ENCODE data around the gene MYO5A.
"Not testable (repeated sequence)": the region's sequence is repeated elsewhere in the genome, so short reads cannot be mapped to it uniquely, and the experiment has no call there.

MYO5A gene

DNA sequence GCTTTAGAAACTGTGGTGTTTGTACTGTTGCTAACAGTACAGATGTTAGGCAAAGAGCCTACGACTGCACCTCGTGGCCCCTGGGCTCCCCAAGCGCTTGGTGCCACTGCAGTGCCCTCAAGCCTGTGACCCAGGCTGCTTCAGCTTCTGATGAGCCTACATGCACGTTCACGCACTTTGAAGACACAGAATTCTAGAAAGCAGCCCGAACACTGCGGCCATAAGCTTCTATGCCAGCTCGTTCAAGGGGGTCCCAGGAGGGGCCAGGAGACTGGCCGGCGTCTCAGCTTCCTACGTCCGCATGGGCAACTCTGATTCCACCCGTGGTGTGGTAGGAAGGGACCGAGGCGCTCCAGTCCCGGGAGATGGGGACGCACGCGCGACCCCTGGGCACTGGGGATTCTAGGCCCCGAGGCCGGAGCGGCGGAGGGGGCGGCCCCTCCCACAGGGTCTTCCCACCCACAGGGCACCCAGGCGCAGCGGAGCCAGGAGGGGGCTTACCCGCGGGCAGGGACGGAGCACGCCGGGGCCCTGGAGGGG, 233.7 kb downstream of the MYO5A start:
- TF ChIP-seq TAF1 (IDR thresholded peaks at IDR 0.05; ENCODE audit: low read depth, low read length) (no peak), PAX5 (IDR thresholded peaks at IDR 0.05; ENCODE audit: insufficient read depth, low read length, severe bottlenecking) (no peak), POLR2A (IDR thresholded peaks at IDR 0.05; ENCODE audit: low read depth, low read length) (no peak), POU2F2 (IDR thresholded peaks at IDR 0.05; ENCODE audit: low read depth, low read length) (no peak), SPI1 (IDR thresholded peaks at IDR 0.05; ENCODE audit: low read depth, low read length) (no peak), POLR2AphosphoS5 (IDR thresholded peaks at IDR 0.05; ENCODE audit: low read depth, low read length) (no peak)
- no peak for DNase-seq (ENCODE audit: insufficient read length, low spot score)
- no peak for FAIRE-seq

DNA sequence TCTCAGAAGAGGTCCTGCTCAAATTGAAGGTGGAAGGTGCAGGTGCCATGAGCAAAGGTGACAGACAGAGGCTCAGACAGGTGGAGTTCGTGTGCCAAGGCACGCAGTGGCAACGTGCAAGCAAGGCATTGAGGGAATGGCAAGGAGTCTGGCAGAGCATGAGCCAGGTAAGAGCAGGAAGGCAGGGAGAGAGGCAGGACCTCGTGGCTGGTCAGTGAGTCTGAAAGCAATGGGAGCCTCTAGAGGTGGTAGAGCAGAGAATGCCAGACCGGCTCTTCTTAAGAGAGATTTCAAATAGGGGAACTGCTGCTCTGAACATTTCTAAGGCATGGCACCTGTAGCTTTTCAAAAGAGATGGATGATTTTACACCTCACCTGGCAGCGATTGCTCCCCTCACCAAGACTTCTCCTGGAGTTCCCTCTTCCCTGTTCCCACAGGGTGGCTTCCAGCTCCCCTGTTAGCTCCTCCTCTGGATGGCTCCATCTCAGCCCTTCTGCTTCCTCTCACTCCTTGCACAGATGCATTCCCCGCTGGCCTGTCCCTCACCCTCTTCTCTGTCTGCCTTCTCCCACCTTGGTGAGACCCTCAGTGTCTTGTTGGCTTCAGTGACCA, 235.8 kb downstream of the MYO5A start:
- peak; percentile 5 for FAIRE-seq
- no peak for DNase-seq (ENCODE audit: insufficient read length, low spot score)
- TF ChIP-seq POU2F2 (IDR thresholded peaks at IDR 0.05; ENCODE audit: low read depth, low read length) (no peak), SPI1 (IDR thresholded peaks at IDR 0.05; ENCODE audit: low read depth, low read length) (peak; percentile 62)

DNA sequence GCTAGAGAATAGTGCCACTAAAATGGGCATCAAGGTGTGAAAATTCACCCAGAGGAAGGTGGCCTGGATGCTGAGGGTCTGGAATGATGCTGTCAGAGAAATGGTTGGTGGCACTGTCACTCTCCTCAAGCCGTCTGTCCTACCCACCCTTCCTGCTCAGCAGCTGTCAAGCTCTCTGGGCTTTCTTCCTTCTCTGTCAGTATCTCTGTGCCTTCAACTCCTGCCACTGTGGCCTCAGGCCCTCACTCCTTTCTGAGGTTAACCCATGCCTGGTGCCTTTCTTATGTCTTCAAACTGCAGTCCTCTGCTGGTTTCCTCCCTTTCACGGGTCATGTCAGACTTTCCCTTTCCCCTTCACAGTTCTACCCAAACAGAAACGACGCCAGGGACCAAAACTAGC, 237.5 kb downstream of the MYO5A start:
- peak; percentile 25 for DNase-seq (ENCODE audit: insufficient read length, low spot score)
- no peak for FAIRE-seq
- TF ChIP-seq POLR2AphosphoS5 (IDR thresholded peaks at IDR 0.05; ENCODE audit: low read depth, low read length) (no peak), SPI1 (IDR thresholded peaks at IDR 0.05; ENCODE audit: low read depth, low read length) (no peak), PAX5 (IDR thresholded peaks at IDR 0.05; ENCODE audit: insufficient read depth, low read length, severe bottlenecking) (no peak), POU2F2 (IDR thresholded peaks at IDR 0.05; ENCODE audit: low read depth, low read length) (no peak), POLR2A (IDR thresholded peaks at IDR 0.05; ENCODE audit: low read depth, low read length) (no peak), TAF1 (IDR thresholded peaks at IDR 0.05; ENCODE audit: low read depth, low read length) (no peak)

DNA sequence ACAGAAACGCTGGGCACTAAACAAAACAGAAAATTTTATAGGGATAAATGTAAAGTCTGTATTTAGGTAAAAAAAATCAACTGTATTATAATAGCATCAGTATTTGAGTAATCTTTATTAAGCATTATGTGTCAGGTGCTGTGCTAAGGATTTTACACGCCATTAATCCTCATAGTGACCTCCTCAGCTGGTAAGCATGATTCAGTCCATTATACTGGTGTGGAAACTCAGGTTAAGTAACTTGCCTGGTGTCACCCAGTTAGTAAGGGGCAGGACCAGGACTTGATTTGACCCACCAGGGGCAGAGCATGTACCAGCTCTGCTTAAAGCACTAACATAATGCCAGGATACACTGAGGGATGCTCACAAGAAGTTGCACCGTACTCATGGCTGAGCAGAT, 237.9 kb downstream of the MYO5A start:
- TF ChIP-seq TAF1 (IDR thresholded peaks at IDR 0.05; ENCODE audit: low read depth, low read length) (no peak), PAX5 (IDR thresholded peaks at IDR 0.05; ENCODE audit: insufficient read depth, low read length, severe bottlenecking) (no peak), POLR2AphosphoS5 (IDR thresholded peaks at IDR 0.05; ENCODE audit: low read depth, low read length) (no peak), POU2F2 (IDR thresholded peaks at IDR 0.05; ENCODE audit: low read depth, low read length) (no peak), SPI1 (IDR thresholded peaks at IDR 0.05; ENCODE audit: low read depth, low read length) (no peak), POLR2A (IDR thresholded peaks at IDR 0.05; ENCODE audit: low read depth, low read length) (no peak)
- FAIRE-seq (peak; percentile 62), DNase-seq (ENCODE audit: insufficient read length, low spot score) (no peak)

DNA sequence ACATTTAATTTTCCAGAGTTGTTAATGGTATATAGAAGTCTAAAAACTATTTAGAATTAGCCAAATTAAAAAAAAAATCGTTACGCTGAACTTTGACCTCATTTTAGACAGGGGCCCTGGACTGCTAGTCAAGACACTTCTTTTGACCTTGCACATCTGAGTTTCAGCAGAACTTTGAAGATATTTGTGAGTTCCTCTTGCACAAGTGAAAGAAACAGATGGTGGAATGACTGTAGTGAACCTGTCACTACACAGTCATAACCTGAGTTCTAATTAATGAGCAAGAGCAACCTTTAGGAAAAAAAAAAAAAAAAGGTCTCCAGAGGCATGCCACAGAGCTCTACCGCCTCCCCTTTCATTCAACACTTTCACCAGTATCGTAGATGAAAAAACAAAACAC, 238.4 kb downstream of the MYO5A start:
- DNase-seq (ENCODE audit: insufficient read length, low spot score): peak; percentile 30
- FAIRE-seq: no peak
- TF ChIP-seq POLR2AphosphoS5 (IDR thresholded peaks at IDR 0.05; ENCODE audit: low read depth, low read length) (no peak), SPI1 (IDR thresholded peaks at IDR 0.05; ENCODE audit: low read depth, low read length) (peak; percentile 39; the same call in 1 of the 2 replicates)

DNA sequence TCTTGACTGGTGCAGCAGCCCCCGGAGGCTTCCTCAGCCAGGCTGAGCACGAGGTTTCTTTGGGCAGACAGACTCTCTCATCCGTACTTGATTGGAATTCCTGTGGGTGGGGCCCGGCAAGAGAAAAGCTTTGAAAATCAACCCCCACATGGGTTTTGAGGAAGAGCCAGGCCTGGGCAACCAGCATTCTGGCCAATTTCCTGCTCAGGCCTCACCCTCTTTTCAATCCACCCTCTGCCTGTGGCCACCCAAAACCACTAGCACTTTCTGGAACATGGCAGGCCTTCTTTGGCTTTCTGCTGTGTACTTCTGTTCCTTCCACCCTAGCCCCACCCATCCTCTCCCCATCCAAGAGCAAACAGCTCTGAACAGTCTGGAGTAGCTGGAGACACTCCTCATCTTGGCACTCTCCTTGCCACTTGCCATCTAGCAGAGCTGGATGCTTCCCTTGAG, 239.0 kb downstream of the MYO5A start:
- no peak for DNase-seq (ENCODE audit: insufficient read length, low spot score)
- FAIRE-seq: no peak
- TF ChIP-seq POLR2A (IDR thresholded peaks at IDR 0.05; ENCODE audit: low read depth, low read length) (no peak), SPI1 (IDR thresholded peaks at IDR 0.05; ENCODE audit: low read depth, low read length) (no peak), POLR2AphosphoS5 (IDR thresholded peaks at IDR 0.05; ENCODE audit: low read depth, low read length) (no peak), POU2F2 (IDR thresholded peaks at IDR 0.05; ENCODE audit: low read depth, low read length) (no peak), TAF1 (IDR thresholded peaks at IDR 0.05; ENCODE audit: low read depth, low read length) (no peak), PAX5 (IDR thresholded peaks at IDR 0.05; ENCODE audit: insufficient read depth, low read length, severe bottlenecking) (no peak)

DNA sequence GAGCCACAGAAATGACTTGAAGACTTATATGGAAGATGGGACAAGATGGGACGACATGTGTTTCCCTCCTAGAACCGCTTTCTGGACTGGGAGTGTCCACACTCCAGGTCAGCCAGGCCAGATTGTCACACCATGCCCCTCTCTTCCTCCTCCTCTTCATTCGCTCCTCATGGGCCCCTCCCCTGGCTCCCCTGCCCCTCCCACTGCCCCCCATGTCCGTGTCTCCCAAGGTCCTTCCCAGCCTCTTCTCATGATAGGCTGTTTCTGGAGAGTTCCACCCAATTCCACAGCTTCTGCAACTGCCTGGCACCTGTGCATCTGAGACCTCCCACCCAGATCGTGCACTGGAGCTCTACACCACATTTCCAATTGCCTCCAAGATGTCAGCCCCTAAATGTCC, 239.7 kb downstream of the MYO5A start:
- no peak for TF ChIP-seq POLR2AphosphoS5 (IDR thresholded peaks at IDR 0.05; ENCODE audit: low read depth, low read length)
- TF ChIP-seq SPI1 (IDR thresholded peaks at IDR 0.05; ENCODE audit: low read depth, low read length): no peak
- no peak for TF ChIP-seq POLR2A (IDR thresholded peaks at IDR 0.05; ENCODE audit: low read depth, low read length)
- TF ChIP-seq PAX5 (IDR thresholded peaks at IDR 0.05; ENCODE audit: insufficient read depth, low read length, severe bottlenecking): no peak
- no peak for TF ChIP-seq POU2F2 (IDR thresholded peaks at IDR 0.05; ENCODE audit: low read depth, low read length)
- TF ChIP-seq TAF1 (IDR thresholded peaks at IDR 0.05; ENCODE audit: low read depth, low read length): no peak
- no peak for DNase-seq (ENCODE audit: insufficient read length, low spot score)
- FAIRE-seq: no peak

DNA sequence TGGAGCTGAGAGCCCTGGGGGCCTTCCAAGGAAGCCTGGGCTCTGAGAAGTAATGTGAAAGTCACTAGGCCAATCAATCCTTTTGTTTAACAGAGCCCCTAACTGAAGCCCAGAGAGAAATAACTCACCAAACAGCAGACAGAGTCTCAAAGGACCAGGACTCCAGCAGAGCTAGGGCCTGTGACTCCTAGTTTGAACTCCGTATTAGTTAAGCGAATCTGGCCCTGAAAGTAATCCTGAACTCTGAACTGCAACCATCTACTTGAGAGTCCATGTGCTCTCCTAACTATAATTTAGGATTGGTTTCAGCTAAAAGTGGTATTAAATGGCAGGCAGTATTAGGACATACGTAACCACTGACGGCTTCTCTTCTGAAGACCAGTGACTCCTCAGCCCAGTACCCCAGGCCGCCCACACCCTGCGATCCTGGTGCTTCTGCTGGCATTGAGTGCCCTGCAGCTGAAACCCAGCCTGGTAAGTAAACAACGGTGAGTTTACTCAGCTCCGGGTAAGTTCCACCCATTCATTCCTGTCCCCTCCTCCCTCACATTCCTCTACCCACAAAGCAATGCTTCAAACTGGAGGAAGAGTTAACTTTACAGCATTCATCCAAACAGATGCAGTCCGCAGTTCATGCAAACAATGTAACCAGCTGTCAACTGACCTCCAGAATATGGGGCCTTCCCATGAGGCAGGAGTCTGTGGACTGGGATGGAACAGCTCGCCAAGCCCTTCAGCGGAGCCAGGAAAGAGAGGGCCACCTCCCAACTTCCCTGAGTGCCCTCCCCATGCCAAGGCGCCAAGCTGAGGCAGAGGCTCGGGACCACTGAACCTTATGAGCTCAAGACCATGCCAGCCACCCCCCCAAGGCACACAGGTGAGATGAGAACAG, 240.4 kb downstream of the MYO5A start:
- FAIRE-seq (no peak), DNase-seq (ENCODE audit: insufficient read length, low spot score) (no peak)
- TF ChIP-seq TAF1 (IDR thresholded peaks at IDR 0.05; ENCODE audit: low read depth, low read length) (no peak), POLR2A (IDR thresholded peaks at IDR 0.05; ENCODE audit: low read depth, low read length) (no peak), POU2F2 (IDR thresholded peaks at IDR 0.05; ENCODE audit: low read depth, low read length) (no peak), SPI1 (IDR thresholded peaks at IDR 0.05; ENCODE audit: low read depth, low read length) (no peak), PAX5 (IDR thresholded peaks at IDR 0.05; ENCODE audit: insufficient read depth, low read length, severe bottlenecking) (no peak), POLR2AphosphoS5 (IDR thresholded peaks at IDR 0.05; ENCODE audit: low read depth, low read length) (no peak)

DNA sequence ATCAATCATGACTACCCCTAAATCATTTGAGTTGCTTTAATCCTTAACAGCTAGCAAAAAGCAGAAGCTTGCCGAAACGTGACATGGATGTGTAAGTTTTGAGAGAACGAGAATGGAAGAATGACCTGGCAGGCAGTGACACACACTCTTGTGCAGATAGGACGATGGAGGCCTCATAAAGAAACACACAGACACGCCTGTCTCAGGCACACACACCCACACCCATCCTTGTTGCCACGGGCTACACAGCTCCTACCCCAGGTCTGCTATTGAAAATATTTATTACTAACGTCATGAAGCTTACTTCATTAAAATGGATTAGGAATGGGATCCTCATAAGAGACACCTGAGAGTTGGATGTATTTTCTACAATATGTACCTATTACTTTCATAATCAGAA, 241.6 kb downstream of the MYO5A start:
- DNase-seq (ENCODE audit: insufficient read length, low spot score) (no peak), FAIRE-seq (no peak)
- TF ChIP-seq POLR2A (IDR thresholded peaks at IDR 0.05; ENCODE audit: low read depth, low read length) (no peak), POLR2AphosphoS5 (IDR thresholded peaks at IDR 0.05; ENCODE audit: low read depth, low read length) (no peak), PAX5 (IDR thresholded peaks at IDR 0.05; ENCODE audit: insufficient read depth, low read length, severe bottlenecking) (no peak), SPI1 (IDR thresholded peaks at IDR 0.05; ENCODE audit: low read depth, low read length) (no peak)

DNA sequence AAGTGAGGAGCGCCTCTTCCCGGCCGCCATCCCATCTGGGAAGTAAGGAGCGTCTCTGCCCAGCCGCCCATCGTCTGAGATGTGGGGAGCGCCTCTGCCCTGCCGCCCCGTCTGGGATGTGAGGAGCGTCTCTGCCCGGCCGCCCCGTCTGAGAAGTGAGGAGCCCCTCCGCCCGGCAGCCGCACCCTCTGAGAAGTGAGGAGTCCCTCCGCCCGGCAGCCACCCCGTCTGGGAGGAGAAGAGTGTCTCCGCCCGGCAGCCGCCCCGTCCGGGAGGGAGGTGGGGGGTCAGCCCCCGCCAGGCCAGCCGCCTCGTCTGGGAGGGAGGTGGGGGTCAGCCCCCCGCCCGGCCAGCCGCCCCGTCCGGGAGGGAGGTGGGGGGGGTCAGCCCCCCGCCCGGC, 242.7 kb downstream of the MYO5A start:
- not testable (repeated sequence) for FAIRE-seq; DNase-seq (ENCODE audit: insufficient read length, low spot score)
